ENCODE measurements around the gene STK31. TPM values are rescaled to one million over a fixed set of nuclear protein-coding genes. Genes with fewer than 3 reads are reported as not detected.

STK31 gene
- total RNA-seq, 1 experiment from 2014 or later, result 38.9 TPM

DNA sequence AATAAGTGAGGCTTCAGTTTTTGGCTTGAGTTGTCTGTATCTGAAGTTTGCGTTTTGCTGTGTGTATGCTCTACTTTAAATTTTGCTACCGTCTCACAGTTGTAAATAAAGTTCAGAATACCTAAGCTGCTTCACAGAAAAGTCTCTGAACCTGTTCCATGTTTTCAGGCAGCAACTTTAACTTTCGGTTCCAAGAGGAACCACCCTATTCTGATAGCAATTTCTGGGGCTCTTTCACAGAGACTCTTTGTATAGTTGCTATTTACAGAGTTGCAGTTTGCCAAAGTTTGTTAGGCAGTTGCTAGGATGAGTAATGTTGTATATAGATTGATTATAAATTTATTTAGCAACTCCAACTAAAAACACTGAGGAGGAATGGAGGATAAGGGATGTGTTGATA lies 24.3 kb upstream of the STK31 start:
- intact Hi-C loops (cut with micrococcal nuclease; ENCODE audit: unreplicated experiment), result no loop called here
- Histone ChIP-seq H3K4me1 (no peaks in the 10 kb centered on the region), H3K9me3 (no peaks in the 10 kb centered on the region), H3K36me3 (ENCODE audit: control insufficient read depth, insufficient read depth, low read length) (no peaks in the 10 kb centered on the region; the same call in 1 of the 2 replicates), H3K4me3 (ENCODE audit: low read depth, low read length) (no peak overlapping the region), H3K27me3 (replicated peaks; ENCODE audit: control insufficient read depth, insufficient read depth, low read length) (no peaks in the 10 kb centered on the region)
- no TSS peak for BruUV-seq (replicated peaks)
- H3K27ac Mint-ChIP-seq (ENCODE audit: unreplicated experiment), result no peak overlapping the region
- peaks cover 16% of the 10 kb centered on the region for H3K36me3 Mint-ChIP-seq (ENCODE audit: insufficient read depth, unreplicated experiment)
- POLR2A ChIA-PET, result no interaction called here
- no peaks in the 10 kb centered on the region for H3K27me3 Mint-ChIP-seq (ENCODE audit: insufficient read depth, unreplicated experiment)
- DNase-seq, result no peak
- H3K4me3 Mint-ChIP-seq (ENCODE audit: unreplicated experiment), result no peak overlapping the region
- no peaks in the 10 kb centered on the region for H3K9me3 Mint-ChIP-seq (ENCODE audit: unreplicated experiment)
- TF ChIP-seq, protein P1, sequence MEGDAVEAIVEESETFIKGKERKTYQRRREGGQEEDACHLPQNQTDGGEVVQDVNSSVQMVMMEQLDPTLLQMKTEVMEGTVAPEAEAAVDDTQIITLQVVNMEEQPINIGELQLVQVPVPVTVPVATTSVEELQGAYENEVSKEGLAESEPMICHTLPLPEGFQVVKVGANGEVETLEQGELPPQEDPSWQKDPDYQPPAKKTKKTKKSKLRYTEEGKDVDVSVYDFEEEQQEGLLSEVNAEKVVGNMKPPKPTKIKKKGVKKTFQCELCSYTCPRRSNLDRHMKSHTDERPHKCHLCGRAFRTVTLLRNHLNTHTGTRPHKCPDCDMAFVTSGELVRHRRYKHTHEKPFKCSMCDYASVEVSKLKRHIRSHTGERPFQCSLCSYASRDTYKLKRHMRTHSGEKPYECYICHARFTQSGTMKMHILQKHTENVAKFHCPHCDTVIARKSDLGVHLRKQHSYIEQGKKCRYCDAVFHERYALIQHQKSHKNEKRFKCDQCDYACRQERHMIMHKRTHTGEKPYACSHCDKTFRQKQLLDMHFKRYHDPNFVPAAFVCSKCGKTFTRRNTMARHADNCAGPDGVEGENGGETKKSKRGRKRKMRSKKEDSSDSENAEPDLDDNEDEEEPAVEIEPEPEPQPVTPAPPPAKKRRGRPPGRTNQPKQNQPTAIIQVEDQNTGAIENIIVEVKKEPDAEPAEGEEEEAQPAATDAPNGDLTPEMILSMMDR (IDR thresholded peaks at IDR 0.05; ENCODE audit: insufficient read depth in 1 of 2, low read depth in 1 of 2, low read length in 1 of 2, severe bottlenecking in 1 of 2, unreplicated experiment in 1 of 2), result no peak
- CTCF ChIA-PET, result no interaction called here
- H3K4me1 Mint-ChIP-seq (ENCODE audit: low read depth, unreplicated experiment), result no peaks in the 10 kb centered on the region

DNA sequence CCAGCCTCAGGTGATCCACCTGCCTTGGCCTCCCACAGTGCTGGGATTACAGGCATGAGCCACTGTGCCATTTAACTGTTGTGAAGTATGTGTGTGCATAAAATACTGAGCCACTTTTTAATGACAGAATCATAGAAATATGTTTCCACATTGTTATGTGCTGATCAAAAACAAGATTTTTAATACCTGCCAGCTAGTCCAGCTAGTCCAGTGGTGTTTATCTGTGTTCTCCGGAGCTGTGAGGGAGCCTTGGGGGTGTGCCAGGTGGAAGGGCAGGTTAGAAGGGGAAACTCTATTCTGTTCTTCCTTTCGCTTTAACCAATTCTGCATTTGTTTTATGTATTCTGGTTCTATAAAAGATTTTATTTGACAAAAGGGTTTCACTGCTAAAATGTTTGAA lies 23.0 kb upstream of the STK31 start:
- no peaks in the 10 kb centered on the region for H3K4me1 Mint-ChIP-seq (ENCODE audit: low read depth, unreplicated experiment)
- TF ChIP-seq, protein P1 (IDR thresholded peaks at IDR 0.05; ENCODE audit: insufficient read depth in 1 of 2, low read depth in 1 of 2, low read length in 1 of 2, severe bottlenecking in 1 of 2, unreplicated experiment in 1 of 2), result no peak
- H3K36me3 Mint-ChIP-seq (ENCODE audit: insufficient read depth, unreplicated experiment), result peaks cover 22% of the 10 kb centered on the region
- Histone ChIP-seq H3K4me1 (no peaks in the 10 kb centered on the region), H3K36me3 (ENCODE audit: control insufficient read depth, insufficient read depth, low read length) (no peaks in the 10 kb centered on the region; the same call in 1 of the 2 replicates), H3K27me3 (replicated peaks; ENCODE audit: control insufficient read depth, insufficient read depth, low read length) (no peaks in the 10 kb centered on the region), H3K4me3 (ENCODE audit: low read depth, low read length) (no peak overlapping the region), H3K9me3 (no peaks in the 10 kb centered on the region)
- H3K9me3 Mint-ChIP-seq (ENCODE audit: unreplicated experiment), result no peaks in the 10 kb centered on the region
- CTCF ChIA-PET, result interaction anchor here (0.7 to 1.5 kb wide), 2 partner anchors 10 to 141 kb away, joined by 5 to 7 read pairs; no protein-coding TSS in a partner anchor
- POLR2A ChIA-PET, result interaction anchor here (0.6 to 0.7 kb wide), 2 partner anchors 10 to 23 kb away, joined by 4 to 5 read pairs; partner anchors contain the start of gene STK31
- no TSS peak for BruUV-seq (replicated peaks)
- intact Hi-C loops (cut with micrococcal nuclease; ENCODE audit: unreplicated experiment), result no loop called here
- no peaks in the 10 kb centered on the region for H3K27me3 Mint-ChIP-seq (ENCODE audit: insufficient read depth, unreplicated experiment)
- no peak for DNase-seq
- no peak overlapping the region for H3K27ac Mint-ChIP-seq (ENCODE audit: unreplicated experiment)
- H3K4me3 Mint-ChIP-seq (ENCODE audit: unreplicated experiment), result no peak overlapping the region

DNA sequence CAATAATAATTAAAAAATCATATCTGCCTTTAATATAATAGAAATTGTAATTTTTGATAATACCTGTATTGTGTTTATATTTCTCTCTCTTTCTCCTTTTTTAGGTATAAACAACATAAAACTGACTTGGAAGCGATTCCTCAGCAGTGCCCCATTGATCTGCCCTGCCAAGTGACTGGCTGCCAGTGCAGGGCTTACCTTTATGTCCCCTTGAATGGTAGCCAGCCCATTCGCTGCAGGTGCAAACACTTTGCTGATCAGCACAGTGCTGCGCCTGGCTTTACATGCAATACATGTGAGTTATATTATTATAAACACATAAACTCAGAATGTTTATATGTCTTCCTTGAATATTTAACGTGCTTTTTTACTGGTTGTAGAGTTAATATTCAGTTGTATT lies 20.9 kb upstream of the STK31 start:
- H3K36me3 ChIP-seq (ENCODE audit: control insufficient read depth, insufficient read depth, low read length), result no peaks in the 10 kb centered on the region; the same call in 1 of the 2 replicates
- H3K36me3 Mint-ChIP-seq (ENCODE audit: insufficient read depth, unreplicated experiment), result peaks cover 27% of the 10 kb centered on the region
- no TSS peak for BruUV-seq (replicated peaks)
- H3K9me3 ChIP-seq, result no peaks in the 10 kb centered on the region
- no peaks in the 10 kb centered on the region for H3K9me3 Mint-ChIP-seq (ENCODE audit: unreplicated experiment)
- H3K27me3 ChIP-seq (replicated peaks; ENCODE audit: control insufficient read depth, insufficient read depth, low read length), result no peaks in the 10 kb centered on the region
- CTCF ChIA-PET, result interaction anchor here (0.8 kb wide), 1 partner anchor 9 kb away, joined by 4 read pairs; the partner anchor contains the start of gene FAM221A
- no peaks in the 10 kb centered on the region for H3K4me1 ChIP-seq
- no peak overlapping the region for H3K27ac Mint-ChIP-seq (ENCODE audit: unreplicated experiment)
- H3K4me1 Mint-ChIP-seq (ENCODE audit: low read depth, unreplicated experiment), result no peaks in the 10 kb centered on the region
- no peak overlapping the region for H3K4me3 ChIP-seq (ENCODE audit: low read depth, low read length)
- intact Hi-C loops (cut with micrococcal nuclease; ENCODE audit: unreplicated experiment), result no loop called here
- DNase-seq, result no peak
- no peaks in the 10 kb centered on the region for H3K27me3 Mint-ChIP-seq (ENCODE audit: insufficient read depth, unreplicated experiment)
- POLR2A ChIA-PET, result no interaction called here
- TF ChIP-seq, protein P1 (IDR thresholded peaks at IDR 0.05; ENCODE audit: insufficient read depth in 1 of 2, low read depth in 1 of 2, low read length in 1 of 2, severe bottlenecking in 1 of 2, unreplicated experiment in 1 of 2), result no peak
- H3K4me3 Mint-ChIP-seq (ENCODE audit: unreplicated experiment), result no peak overlapping the region
